NCI-H2107 treated with DMSO at 0.1 percent for 48 hours (cell line): Measurements from ENCODE around the gene ZAR1L.

Experiments used
- DNase-seq: peaks from one replicate; lab custom pipeline; 2025; ENCODE audit not compliant: unreplicated experiment; lab: John Stamatoyannopoulos, UW

The ZAR1L gene

DNA sequence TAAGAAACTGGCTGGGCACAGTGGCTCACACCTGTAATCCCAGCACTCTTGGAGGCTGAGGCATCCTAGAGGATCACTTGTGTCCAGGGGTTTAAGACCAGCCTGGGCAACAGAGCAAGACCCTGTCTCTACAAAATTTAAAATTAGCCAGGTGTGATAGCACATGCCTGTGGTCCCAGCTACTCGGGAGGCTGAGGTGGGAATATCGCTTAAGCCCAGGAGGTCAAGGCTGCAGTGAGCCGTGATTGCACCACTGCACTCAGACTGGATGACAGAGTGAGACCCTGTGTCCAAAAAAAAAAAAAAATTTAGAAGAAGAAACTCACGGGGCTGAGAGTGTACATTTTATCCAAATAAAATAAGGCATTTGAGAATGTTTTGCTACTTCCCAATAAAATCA lies 58.9 kb downstream of the ZAR1L start:
- DNase-seq = no peak

DNA sequence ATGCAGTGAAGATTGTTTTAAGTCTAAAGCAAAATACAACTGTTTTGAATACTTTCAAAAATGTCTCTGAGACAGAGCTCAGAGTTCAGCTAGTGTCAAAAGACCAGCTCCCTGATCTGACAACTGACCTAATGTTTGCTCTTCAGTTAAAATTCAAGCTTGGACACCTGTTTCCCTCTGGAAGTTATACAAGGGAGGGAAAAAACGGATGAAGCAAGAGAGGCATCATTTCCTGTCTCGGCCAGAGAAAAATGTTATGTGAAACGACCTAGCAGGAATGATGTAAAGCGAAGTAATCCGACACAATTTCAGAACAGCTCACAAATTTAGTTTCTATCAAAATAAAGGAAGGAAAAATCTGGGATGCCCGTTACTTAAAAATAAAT lies 59.4 kb downstream of the ZAR1L start:
- DNase-seq = no peak

DNA sequence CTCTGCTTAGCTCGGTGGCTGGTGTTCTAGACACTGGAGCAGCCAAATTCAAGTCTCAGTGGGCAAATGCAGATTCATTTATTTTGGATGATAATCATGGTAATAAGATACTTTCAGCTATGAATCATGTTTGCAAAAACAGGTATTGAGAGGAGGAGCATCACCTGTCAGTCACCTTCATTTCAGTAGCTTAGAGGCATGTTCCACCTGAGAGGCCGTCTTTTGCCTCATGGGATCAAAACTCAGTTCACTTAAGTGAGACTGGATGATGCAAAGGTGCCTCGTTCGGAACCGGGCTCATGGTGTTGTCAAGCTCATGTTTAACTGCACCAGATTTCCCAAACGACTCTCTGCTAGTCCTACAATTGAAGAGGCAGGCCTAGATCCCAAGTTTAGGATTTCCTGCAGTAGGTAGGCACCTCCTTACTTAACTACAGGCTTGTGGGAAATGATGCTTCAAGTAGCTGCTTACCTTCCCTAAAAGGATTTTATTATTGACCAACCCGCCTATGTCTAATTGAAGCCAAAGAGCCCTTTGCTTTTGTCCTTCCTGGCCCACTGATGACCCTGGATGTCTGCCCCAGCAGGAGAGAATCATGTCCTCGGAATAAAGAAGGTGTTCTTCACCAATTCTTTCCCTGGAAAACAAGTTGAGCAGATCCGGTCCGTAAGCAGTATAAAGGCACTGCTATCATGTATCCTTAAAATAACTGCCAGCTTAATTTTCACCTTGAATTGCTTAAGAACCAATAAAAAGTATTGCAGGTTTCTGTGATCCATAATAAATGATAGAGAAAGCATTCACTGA lies 60.0 kb downstream of the ZAR1L start:
- DNase-seq = no peak

DNA sequence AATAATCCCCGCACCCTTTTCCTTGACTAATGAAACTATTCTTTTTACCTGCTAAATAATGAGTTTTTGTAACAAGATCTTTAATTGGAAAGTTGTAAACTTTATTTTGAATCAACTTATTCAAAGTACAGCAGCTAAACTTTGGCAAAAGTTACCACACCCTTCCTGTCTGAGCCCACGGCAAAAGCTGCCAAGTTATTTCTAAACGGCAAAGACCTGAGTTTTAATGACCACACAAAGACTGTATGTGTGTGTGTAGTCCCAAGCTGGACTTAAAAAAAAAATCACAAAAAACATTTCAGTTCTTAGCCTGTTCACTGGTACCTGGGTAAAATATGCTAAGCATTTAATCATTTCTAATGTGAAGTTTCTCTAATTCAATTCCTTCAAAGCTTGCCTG lies 60.7 kb downstream of the ZAR1L start:
- no peak for DNase-seq

DNA sequence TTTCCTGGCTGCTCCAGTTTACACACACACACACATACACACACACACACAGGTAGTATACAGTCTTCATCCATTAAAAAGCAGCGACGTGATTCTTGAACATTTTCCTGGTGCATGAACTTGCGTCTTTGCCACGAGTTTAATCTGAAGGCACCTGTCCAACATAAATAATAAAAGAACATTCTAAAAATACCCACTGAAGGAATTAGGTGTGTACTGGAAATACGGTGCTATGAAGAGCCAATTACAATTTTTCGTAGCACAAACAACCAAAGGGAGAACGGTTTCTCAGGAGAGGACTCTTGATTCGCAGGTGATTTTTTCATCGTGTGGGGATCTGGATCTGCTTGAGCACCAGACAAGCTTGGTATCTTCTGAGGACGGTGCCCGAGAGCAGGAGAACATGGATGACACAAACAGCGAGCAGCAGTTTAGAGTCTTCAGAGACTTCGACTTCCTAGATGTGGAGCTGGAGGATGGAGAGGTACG lies 61.2 kb downstream of the ZAR1L start:
- no peak for DNase-seq
